ENCODE results near the gene XIRP2. TPM values are rescaled to one million over a fixed set of nuclear protein-coding genes. Genes with fewer than 3 reads are reported as not detected.

XIRP2 gene, protein sequence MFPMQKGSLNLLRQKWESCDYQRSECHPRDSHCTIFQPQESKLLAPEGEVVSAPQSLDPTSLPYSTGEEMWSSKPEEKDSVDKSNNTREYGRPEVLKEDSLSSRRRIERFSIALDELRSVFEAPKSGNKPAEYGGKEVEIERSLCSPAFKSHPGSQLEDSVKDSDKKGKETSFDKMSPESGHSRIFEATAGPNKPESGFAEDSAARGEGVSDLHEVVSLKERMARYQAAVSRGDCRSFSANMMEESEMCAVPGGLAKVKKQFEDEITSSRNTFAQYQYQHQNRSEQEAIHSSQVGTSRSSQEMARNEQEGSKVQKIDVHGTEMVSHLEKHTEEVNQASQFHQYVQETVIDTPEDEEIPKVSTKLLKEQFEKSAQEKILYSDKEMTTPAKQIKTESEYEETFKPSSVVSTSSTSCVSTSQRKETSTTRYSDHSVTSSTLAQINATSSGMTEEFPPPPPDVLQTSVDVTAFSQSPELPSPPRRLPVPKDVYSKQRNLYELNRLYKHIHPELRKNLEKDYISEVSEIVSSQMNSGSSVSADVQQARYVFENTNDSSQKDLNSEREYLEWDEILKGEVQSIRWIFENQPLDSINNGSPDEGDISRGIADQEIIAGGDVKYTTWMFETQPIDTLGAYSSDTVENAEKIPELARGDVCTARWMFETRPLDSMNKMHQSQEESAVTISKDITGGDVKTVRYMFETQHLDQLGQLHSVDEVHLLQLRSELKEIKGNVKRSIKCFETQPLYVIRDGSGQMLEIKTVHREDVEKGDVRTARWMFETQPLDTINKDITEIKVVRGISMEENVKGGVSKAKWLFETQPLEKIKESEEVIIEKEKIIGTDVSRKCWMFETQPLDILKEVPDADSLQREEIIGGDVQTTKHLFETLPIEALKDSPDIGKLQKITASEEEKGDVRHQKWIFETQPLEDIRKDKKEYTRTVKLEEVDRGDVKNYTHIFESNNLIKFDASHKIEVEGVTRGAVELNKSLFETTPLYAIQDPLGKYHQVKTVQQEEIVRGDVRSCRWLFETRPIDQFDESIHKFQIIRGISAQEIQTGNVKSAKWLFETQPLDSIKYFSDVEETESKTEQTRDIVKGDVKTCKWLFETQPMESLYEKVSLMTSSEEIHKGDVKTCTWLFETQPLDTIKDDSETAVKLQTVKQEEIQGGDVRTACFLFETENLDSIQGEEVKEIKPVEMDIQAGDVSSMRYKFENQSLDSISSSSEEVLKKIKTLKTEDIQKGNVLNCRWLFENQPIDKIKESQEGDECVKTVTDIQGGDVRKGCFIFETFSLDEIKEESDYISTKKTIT (N-terminal part only)
- not detected for total RNA-seq
- polyA plus RNA-seq (2013, experiment 1 of 2), result not detected
- polyA plus RNA-seq (2013, experiment 2 of 2), result 3.1 TPM
- total RNA-seq, result 0 to 0.32 (median 0) reads per million in 172 experiments

GRCh38 chr2:166888180-166888579, at the start of gene XIRP2:
Gene XIRP2 (plus strand): TSS chr2:166888480. CDS start chr2:166903483, 15,003 bp downstream.
- ATAC-seq (ENCODE audit: poor library complexity), result no peak
- Mint-ChIP-seq H3K27me3 (no peaks in the 10 kb centered on the region), H3K36me3 (ENCODE audit: low read depth) (no peaks in the 10 kb centered on the region), H3K4me1 (ENCODE audit: low read depth) (no peaks in the 10 kb centered on the region), H3K9me3 (no peaks in the 10 kb centered on the region), H3K4me3 (no peak within 1 kb of the TSS), H3K27ac (no peak within 1 kb of the TSS)
- Histone ChIP-seq H3K9me3 (ENCODE audit: control insufficient read depth in 1 of 2, insufficient read depth in 1 of 2, low read length in 2 of 2) (peaks cover 0 to 3% of the 10 kb centered on the region in 2 experiments), H3K27me3 (ENCODE audit: control insufficient read depth in 1 of 2, insufficient read depth in 2 of 2, low read length in 2 of 2) (no peaks in the 10 kb centered on the region), H3K4me3 (ENCODE audit: low read length) (no peak within 1 kb of the TSS), H3K4me1 (ENCODE audit: insufficient read depth, low read length) (no peaks in the 10 kb centered on the region), H3K27ac (ENCODE audit: low read depth in 1 of 2, low read length in 2 of 2) (no peak within 1 kb of the TSS), H3K36me3 (ENCODE audit: insufficient read depth, low read length) (no peaks in the 10 kb centered on the region)
- TF ChIP-seq, protein P1, sequence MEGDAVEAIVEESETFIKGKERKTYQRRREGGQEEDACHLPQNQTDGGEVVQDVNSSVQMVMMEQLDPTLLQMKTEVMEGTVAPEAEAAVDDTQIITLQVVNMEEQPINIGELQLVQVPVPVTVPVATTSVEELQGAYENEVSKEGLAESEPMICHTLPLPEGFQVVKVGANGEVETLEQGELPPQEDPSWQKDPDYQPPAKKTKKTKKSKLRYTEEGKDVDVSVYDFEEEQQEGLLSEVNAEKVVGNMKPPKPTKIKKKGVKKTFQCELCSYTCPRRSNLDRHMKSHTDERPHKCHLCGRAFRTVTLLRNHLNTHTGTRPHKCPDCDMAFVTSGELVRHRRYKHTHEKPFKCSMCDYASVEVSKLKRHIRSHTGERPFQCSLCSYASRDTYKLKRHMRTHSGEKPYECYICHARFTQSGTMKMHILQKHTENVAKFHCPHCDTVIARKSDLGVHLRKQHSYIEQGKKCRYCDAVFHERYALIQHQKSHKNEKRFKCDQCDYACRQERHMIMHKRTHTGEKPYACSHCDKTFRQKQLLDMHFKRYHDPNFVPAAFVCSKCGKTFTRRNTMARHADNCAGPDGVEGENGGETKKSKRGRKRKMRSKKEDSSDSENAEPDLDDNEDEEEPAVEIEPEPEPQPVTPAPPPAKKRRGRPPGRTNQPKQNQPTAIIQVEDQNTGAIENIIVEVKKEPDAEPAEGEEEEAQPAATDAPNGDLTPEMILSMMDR (IDR thresholded peaks at IDR 0.05), result no peak
- CTCF ChIA-PET, result no interaction called here
- DNase-seq, result no peak
- POLR2A ChIA-PET, result no interaction called here
- intact Hi-C loops (cut with DNase I, micrococcal nuclease), result no loop called here

DNA sequence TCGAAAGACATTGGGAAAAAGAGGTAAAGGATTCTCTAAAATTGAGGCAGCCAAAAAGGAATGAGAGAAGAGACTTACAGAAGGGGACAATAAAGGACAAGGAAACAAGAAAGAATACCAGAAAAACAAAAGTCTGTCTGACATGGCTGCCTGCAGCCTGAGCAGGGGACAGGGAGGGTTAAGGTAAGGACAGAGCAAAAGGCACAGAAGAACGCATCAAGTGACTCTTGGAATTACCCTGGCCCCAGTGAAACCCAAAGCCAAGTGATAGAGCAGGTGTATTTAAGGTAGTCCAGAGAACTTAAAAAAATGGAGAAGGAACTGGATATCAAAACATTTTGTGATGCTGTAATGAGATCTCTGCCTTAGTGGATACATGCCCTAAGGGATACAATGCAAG, 47.1 kb upstream of the XIRP2 start:
- Histone ChIP-seq H3K27me3 (ENCODE audit: control insufficient read depth in 1 of 2, insufficient read depth in 2 of 2, low read length in 2 of 2) (no peaks in the 10 kb centered on the region), H3K4me1 (ENCODE audit: insufficient read depth, low read length) (no peaks in the 10 kb centered on the region), H3K9me3 (ENCODE audit: control insufficient read depth in 1 of 2, insufficient read depth in 1 of 2, low read length in 2 of 2) (no peaks in the 10 kb centered on the region), H3K36me3 (ENCODE audit: insufficient read depth, low read length) (no peaks in the 10 kb centered on the region), H3K27ac (ENCODE audit: low read depth in 1 of 2, low read length in 2 of 2) (no peak overlapping the region), H3K4me3 (ENCODE audit: low read length) (no peak overlapping the region)
- H3K27ac Mint-ChIP-seq, result no peak overlapping the region
- TF ChIP-seq, protein P1 (IDR thresholded peaks at IDR 0.05), result no peak
- ChIA-PET POLR2A (no interaction called here), CTCF (no interaction called here)
- DNase-seq (no peak), ATAC-seq (ENCODE audit: poor library complexity) (no peak)
- intact Hi-C loops (cut with DNase I, micrococcal nuclease), result no loop called here
- H3K4me3 Mint-ChIP-seq, result no peak overlapping the region
- no peaks in the 10 kb centered on the region for H3K27me3 Mint-ChIP-seq
- no peaks in the 10 kb centered on the region for H3K4me1 Mint-ChIP-seq (ENCODE audit: low read depth)
- no peaks in the 10 kb centered on the region for H3K9me3 Mint-ChIP-seq
- no peaks in the 10 kb centered on the region for H3K36me3 Mint-ChIP-seq (ENCODE audit: low read depth)

GRCh38 chr2:166841679-166842078, 46.6 kb upstream of the XIRP2 start:
- no peak overlapping the region for H3K27ac ChIP-seq (ENCODE audit: low read depth in 1 of 2, low read length in 2 of 2)
- no peaks in the 10 kb centered on the region for H3K36me3 Mint-ChIP-seq (ENCODE audit: low read depth)
- H3K27me3 Mint-ChIP-seq, result no peaks in the 10 kb centered on the region
- intact Hi-C loops (cut with DNase I, micrococcal nuclease), result no loop called here
- no peak overlapping the region for H3K4me3 Mint-ChIP-seq
- no peaks in the 10 kb centered on the region for H3K4me1 ChIP-seq (ENCODE audit: insufficient read depth, low read length)
- DNase-seq, result no peak
- no peak overlapping the region for H3K27ac Mint-ChIP-seq
- H3K9me3 ChIP-seq (ENCODE audit: control insufficient read depth in 1 of 2, insufficient read depth in 1 of 2, low read length in 2 of 2), result no peaks in the 10 kb centered on the region
- no peaks in the 10 kb centered on the region for H3K36me3 ChIP-seq (ENCODE audit: insufficient read depth, low read length)
- ChIA-PET POLR2A (no interaction called here), CTCF (no interaction called here)
- no peak for ATAC-seq (ENCODE audit: poor library complexity)
- TF ChIP-seq, protein P1 (IDR thresholded peaks at IDR 0.05), result no peak
- no peaks in the 10 kb centered on the region for H3K27me3 ChIP-seq (ENCODE audit: control insufficient read depth in 1 of 2, insufficient read depth in 2 of 2, low read length in 2 of 2)
- H3K4me3 ChIP-seq (ENCODE audit: low read length), result no peak overlapping the region
- H3K9me3 Mint-ChIP-seq, result no peaks in the 10 kb centered on the region
- H3K4me1 Mint-ChIP-seq (ENCODE audit: low read depth), result no peaks in the 10 kb centered on the region

All from CD4-positive, alpha-beta T cell (primary cell).